ENCODE data around the gene TAC4.

The TAC4 gene

GRCh38 chr17:49866019-49866380 lies 18.1 kb upstream of the TAC4 start:
- Histone ChIP-seq H3K27me3 (ENCODE audit: insufficient read depth, low read length) (peaks cover 21% of the 10 kb centered on the region), H2AFZ (ENCODE audit: low read depth, low read length) (no peak overlapping the region), H3K4me1 (ENCODE audit: insufficient read depth, low read length) (peaks cover 18% of the 10 kb centered on the region), H3K9me3 (ENCODE audit: low read length) (no peaks in the 10 kb centered on the region), H3K4me3 (ENCODE audit: low read length) (no peak overlapping the region), H3K36me3 (ENCODE audit: insufficient read depth, low read length) (no peaks in the 10 kb centered on the region)

- Histone ChIP-seq H3K4me3 (ENCODE audit: low read length) (no peak overlapping the region), H2AFZ (ENCODE audit: low read depth, low read length) (no peak overlapping the region), H3K9me3 (ENCODE audit: low read length) (no peaks in the 10 kb centered on the region), H3K36me3 (ENCODE audit: insufficient read depth, low read length) (no peaks in the 10 kb centered on the region), H3K4me1 (ENCODE audit: insufficient read depth, low read length) (peaks cover 18% of the 10 kb centered on the region), H3K27me3 (ENCODE audit: insufficient read depth, low read length) (peaks cover 12% of the 10 kb centered on the region)
These were observed 15.0 kb upstream of the TAC4 start for GRCh38 chr17:49862781-49863331.

GRCh38 chr17:49861150-49861884 lies 13.4 kb upstream of the TAC4 start:
- Histone ChIP-seq H2AFZ (ENCODE audit: low read depth, low read length) (no peak overlapping the region), H3K4me1 (ENCODE audit: insufficient read depth, low read length) (peaks cover 15% of the 10 kb centered on the region), H3K36me3 (ENCODE audit: insufficient read depth, low read length) (no peaks in the 10 kb centered on the region), H3K9me3 (ENCODE audit: low read length) (no peaks in the 10 kb centered on the region), H3K4me3 (ENCODE audit: low read length) (no peak overlapping the region), H3K27me3 (ENCODE audit: insufficient read depth, low read length) (peaks cover 12% of the 10 kb centered on the region)

- Histone ChIP-seq H3K4me3 (ENCODE audit: low read length) (no peak overlapping the region), H3K36me3 (ENCODE audit: insufficient read depth, low read length) (no peaks in the 10 kb centered on the region), H3K27me3 (ENCODE audit: insufficient read depth, low read length) (peaks cover 12% of the 10 kb centered on the region), H3K4me1 (ENCODE audit: insufficient read depth, low read length) (peaks cover 4% of the 10 kb centered on the region), H2AFZ (ENCODE audit: low read depth, low read length) (no peak overlapping the region), H3K9me3 (ENCODE audit: low read length) (no peaks in the 10 kb centered on the region)
These were observed 12.4 kb upstream of the TAC4 start for GRCh38 chr17:49859991-49860953.

GRCh38 chr17:49858796-49859195 lies 10.9 kb upstream of the TAC4 start:
- Histone ChIP-seq H2AFZ (ENCODE audit: low read depth, low read length) (no peak overlapping the region), H3K4me3 (ENCODE audit: low read length) (no peak overlapping the region), H3K27me3 (ENCODE audit: insufficient read depth, low read length) (peaks cover 24% of the 10 kb centered on the region), H3K36me3 (ENCODE audit: insufficient read depth, low read length) (no peaks in the 10 kb centered on the region), H3K9me3 (ENCODE audit: low read length) (no peaks in the 10 kb centered on the region), H3K4me1 (ENCODE audit: insufficient read depth, low read length) (no peaks in the 10 kb centered on the region)

GRCh38 chr17:49854126-49854525 lies 6.3 kb upstream of the TAC4 start:
- no peaks in the 10 kb centered on the region for H3K9me3 ChIP-seq (ENCODE audit: low read length)
- no peaks in the 10 kb centered on the region for H3K36me3 ChIP-seq (ENCODE audit: insufficient read depth, low read length)
- H3K27me3 ChIP-seq (ENCODE audit: insufficient read depth, low read length) = peaks cover 64% of the 10 kb centered on the region
- peaks cover 10% of the 10 kb centered on the region for H3K4me1 ChIP-seq (ENCODE audit: insufficient read depth, low read length)
- no peak overlapping the region for H3K4me3 ChIP-seq (ENCODE audit: low read length)
- H2AFZ ChIP-seq (ENCODE audit: low read depth, low read length) = no peak overlapping the region

- peaks cover 60% of the 10 kb centered on the region for H3K27me3 ChIP-seq (ENCODE audit: insufficient read depth, low read length)
- no peak overlapping the region for H2AFZ ChIP-seq (ENCODE audit: low read depth, low read length)
- H3K4me1 ChIP-seq (ENCODE audit: insufficient read depth, low read length) = peaks cover 10% of the 10 kb centered on the region
- H3K36me3 ChIP-seq (ENCODE audit: insufficient read depth, low read length) = no peaks in the 10 kb centered on the region
- H3K4me3 ChIP-seq (ENCODE audit: low read length) = no peak overlapping the region
- H3K9me3 ChIP-seq (ENCODE audit: low read length) = no peaks in the 10 kb centered on the region
These were observed 5.7 kb upstream of the TAC4 start for GRCh38 chr17:49853470-49854015.

GRCh38 chr17:49851387-49852291 lies 3.8 kb upstream of the TAC4 start:
- Histone ChIP-seq H3K9me3 (ENCODE audit: low read length) (no peaks in the 10 kb centered on the region), H3K27me3 (ENCODE audit: insufficient read depth, low read length) (peaks cover 57% of the 10 kb centered on the region), H2AFZ (ENCODE audit: low read depth, low read length) (no peak overlapping the region), H3K4me1 (ENCODE audit: insufficient read depth, low read length) (peaks cover 10% of the 10 kb centered on the region), H3K4me3 (ENCODE audit: low read length) (peak overlapping the region; percentile 37), H3K36me3 (ENCODE audit: insufficient read depth, low read length) (no peaks in the 10 kb centered on the region)

GRCh38 chr17:49850772-49851386 lies 3.0 kb upstream of the TAC4 start:
- Histone ChIP-seq H3K9me3 (ENCODE audit: low read length) (no peaks in the 10 kb centered on the region), H3K4me1 (ENCODE audit: insufficient read depth, low read length) (peaks cover 10% of the 10 kb centered on the region), H3K27me3 (ENCODE audit: insufficient read depth, low read length) (peaks cover 57% of the 10 kb centered on the region), H3K4me3 (ENCODE audit: low read length) (peak overlapping the region; percentile 37), H2AFZ (ENCODE audit: low read depth, low read length) (no peak overlapping the region), H3K36me3 (ENCODE audit: insufficient read depth, low read length) (no peaks in the 10 kb centered on the region)

- Histone ChIP-seq H2AFZ (ENCODE audit: low read depth, low read length) (no peak overlapping the region), H3K27me3 (ENCODE audit: insufficient read depth, low read length) (peaks cover 57% of the 10 kb centered on the region), H3K4me3 (ENCODE audit: low read length) (no peak overlapping the region), H3K4me1 (ENCODE audit: insufficient read depth, low read length) (peaks cover 14% of the 10 kb centered on the region), H3K9me3 (ENCODE audit: low read length) (no peaks in the 10 kb centered on the region), H3K36me3 (ENCODE audit: insufficient read depth, low read length) (no peaks in the 10 kb centered on the region)
These were observed 2.3 kb upstream of the TAC4 start for GRCh38 chr17:49850218-49850610.

- no peak overlapping the region for H3K4me3 ChIP-seq (ENCODE audit: low read length)
- no peaks in the 10 kb centered on the region for H3K36me3 ChIP-seq (ENCODE audit: insufficient read depth, low read length)
- no peak overlapping the region for H2AFZ ChIP-seq (ENCODE audit: low read depth, low read length)
- H3K9me3 ChIP-seq (ENCODE audit: low read length) = no peaks in the 10 kb centered on the region
- H3K27me3 ChIP-seq (ENCODE audit: insufficient read depth, low read length) = peaks cover 42% of the 10 kb centered on the region
- H3K4me1 ChIP-seq (ENCODE audit: insufficient read depth, low read length) = peaks cover 16% of the 10 kb centered on the region
These were observed 870 bp upstream of the TAC4 start for GRCh38 chr17:49848739-49849138.

Data from neuron (in vitro differentiated cells).